Measurements from ENCODE around the gene GPC3. TPM values are rescaled to one million over a fixed set of nuclear protein-coding genes. Genes with fewer than 3 reads are reported as not detected.

GPC3 gene
- total and polyA plus RNA-seq, 4 donors, result 70.5 to 109 (median 76.3) TPM

DNA sequence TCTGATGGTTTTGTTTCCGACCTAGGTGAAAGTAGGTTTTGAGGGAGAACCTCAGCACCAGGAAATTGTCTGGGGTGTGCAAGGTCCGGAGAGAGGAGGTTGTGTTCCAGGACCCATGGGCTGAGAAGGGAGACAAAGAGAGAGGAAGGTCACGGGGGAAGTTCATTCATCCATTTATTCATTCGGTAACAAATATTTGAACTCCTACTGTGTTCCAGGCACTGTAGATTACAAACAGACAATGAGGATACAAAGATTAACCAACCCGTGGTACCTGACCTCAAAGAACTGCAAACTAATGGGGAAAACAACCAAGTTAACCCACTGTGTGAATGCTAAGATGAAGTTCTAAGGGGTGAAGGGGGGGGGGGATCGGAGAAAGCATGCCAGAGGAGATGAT is 1.8 kb upstream of the GPC3 start:
- Histone ChIP-seq H3K9me3 (ENCODE audit: control insufficient read depth, insufficient read depth, low read length) (peaks cover 4% of the 10 kb centered on the region), H3K4me1 (ENCODE audit: control insufficient read depth, insufficient read depth, low read length) (peaks cover 27% of the 10 kb centered on the region), H3K4me3 (ENCODE audit: low read depth, low read length) (no peak overlapping the region), H3K27me3 (ENCODE audit: control insufficient read depth, insufficient read depth, low read length) (peaks cover 16% of the 10 kb centered on the region), H3K36me3 (ENCODE audit: control insufficient read depth, insufficient read depth, low read length) (no peaks in the 10 kb centered on the region), H3K27ac (ENCODE audit: low read depth, low read length) (no peak overlapping the region)
- no peak for DNase-seq (ENCODE audit: low read depth in 4 of 6, low spot score in 6 of 6)
- 20% methylated on average over 1 of the region's 6 CpGs for WGBS (ENCODE audit: insufficient coverage)

- Histone ChIP-seq H3K9me3 (ENCODE audit: control insufficient read depth, insufficient read depth, low read length) (peaks cover 4% of the 10 kb centered on the region), H3K4me1 (ENCODE audit: control insufficient read depth, insufficient read depth, low read length) (peaks cover 27% of the 10 kb centered on the region), H3K36me3 (ENCODE audit: control insufficient read depth, insufficient read depth, low read length) (no peaks in the 10 kb centered on the region), H3K27me3 (ENCODE audit: control insufficient read depth, insufficient read depth, low read length) (peaks cover 16% of the 10 kb centered on the region), H3K4me3 (ENCODE audit: low read depth, low read length) (peak overlapping the region; percentile 32), H3K27ac (ENCODE audit: low read depth, low read length) (peak overlapping the region; percentile 6)
- WGBS (ENCODE audit: insufficient coverage), result 36% methylated on average over 13 of the region's 14 CpGs
- peak in 2 of 6 donors; percentile 18 to 40 for DNase-seq (ENCODE audit: low read depth in 4 of 6, low spot score in 6 of 6)
Measured at GRCh38 chrX:133985967-133986683, 731 bp upstream of the GPC3 start.

DNA sequence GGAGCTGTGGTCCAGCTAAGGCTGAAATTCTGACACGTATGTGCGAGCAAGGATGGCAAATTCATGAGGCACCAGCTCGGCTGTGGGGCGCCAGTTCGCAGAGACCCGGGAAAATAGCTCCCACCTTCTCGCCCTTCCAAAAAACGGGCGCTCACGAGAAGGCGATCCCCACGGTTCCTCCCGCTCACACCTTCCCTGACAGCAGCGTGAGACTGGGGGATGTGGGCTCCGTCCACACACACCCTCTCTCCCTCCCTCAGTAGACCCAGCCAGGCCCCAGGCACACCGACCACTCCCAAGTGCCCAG is 584 bp downstream of the GPC3 start:
- Histone ChIP-seq H3K36me3 (ENCODE audit: control insufficient read depth, insufficient read depth, low read length) (no peaks in the 10 kb centered on the region), H3K27ac (ENCODE audit: low read depth, low read length) (no peak overlapping the region), H3K9me3 (ENCODE audit: control insufficient read depth, insufficient read depth, low read length) (peaks cover 4% of the 10 kb centered on the region), H3K4me1 (ENCODE audit: control insufficient read depth, insufficient read depth, low read length) (peaks cover 27% of the 10 kb centered on the region), H3K4me3 (ENCODE audit: low read depth, low read length) (peak overlapping the region; percentile 42), H3K27me3 (ENCODE audit: control insufficient read depth, insufficient read depth, low read length) (peaks cover 16% of the 10 kb centered on the region)
- WGBS (ENCODE audit: insufficient coverage), result 28% methylated on average over 16 of the region's 16 CpGs
- no peak for DNase-seq (ENCODE audit: low read depth in 4 of 6, low spot score in 6 of 6)

GRCh38 chrX:133983974-133984845 is 1.2 kb downstream of the GPC3 start:
- peak overlapping the region; percentile 42 for H3K4me3 ChIP-seq (ENCODE audit: low read depth, low read length)
- WGBS (ENCODE audit: insufficient coverage), result 33% methylated on average over 34 of the region's 40 CpGs
- peak in 2 of 6 donors; percentile 3 to 21 for DNase-seq (ENCODE audit: low read depth in 4 of 6, low spot score in 6 of 6)
- peaks cover 4% of the 10 kb centered on the region for H3K9me3 ChIP-seq (ENCODE audit: control insufficient read depth, insufficient read depth, low read length)
- peaks cover 27% of the 10 kb centered on the region for H3K4me1 ChIP-seq (ENCODE audit: control insufficient read depth, insufficient read depth, low read length)
- no peaks in the 10 kb centered on the region for H3K36me3 ChIP-seq (ENCODE audit: control insufficient read depth, insufficient read depth, low read length)
- H3K27me3 ChIP-seq (ENCODE audit: control insufficient read depth, insufficient read depth, low read length), result peaks cover 16% of the 10 kb centered on the region
- H3K27ac ChIP-seq (ENCODE audit: low read depth, low read length), result peak overlapping the region; percentile 44

- Histone ChIP-seq H3K9me3 (ENCODE audit: control insufficient read depth, insufficient read depth, low read length) (peaks cover 4% of the 10 kb centered on the region), H3K27ac (ENCODE audit: low read depth, low read length) (peak overlapping the region; percentile 44), H3K27me3 (ENCODE audit: control insufficient read depth, insufficient read depth, low read length) (peaks cover 16% of the 10 kb centered on the region), H3K36me3 (ENCODE audit: control insufficient read depth, insufficient read depth, low read length) (no peaks in the 10 kb centered on the region), H3K4me3 (ENCODE audit: low read depth, low read length) (peak overlapping the region; percentile 42), H3K4me1 (ENCODE audit: control insufficient read depth, insufficient read depth, low read length) (peaks cover 27% of the 10 kb centered on the region)
- DNase-seq (ENCODE audit: low read depth in 4 of 6, low spot score in 6 of 6), result peak in 1 of 6 donors; percentile 46
- 25% methylated on average over 6 of the region's 8 CpGs for WGBS (ENCODE audit: insufficient coverage)
Measured at GRCh38 chrX:133983256-133983973, 2.0 kb downstream of the GPC3 start.

DNA sequence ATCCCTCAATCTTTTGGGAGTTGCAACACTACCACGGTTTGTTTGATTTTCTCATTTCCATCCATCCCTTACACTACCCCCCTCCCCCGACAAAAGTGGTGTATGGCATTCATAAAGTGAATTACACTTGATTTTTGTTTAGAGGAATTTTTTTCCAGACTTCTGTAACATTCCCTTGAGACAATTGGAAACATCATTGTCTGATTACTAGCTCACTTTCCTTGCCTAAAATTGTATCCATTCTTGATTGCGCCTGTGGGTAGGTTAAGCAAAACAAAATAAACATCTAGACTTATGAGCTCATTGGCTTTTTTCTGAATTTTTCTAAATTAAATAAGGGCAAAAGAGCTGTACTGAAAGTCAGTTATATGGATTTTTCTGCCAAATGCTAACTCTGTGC is 3.5 kb downstream of the GPC3 start:
- H3K36me3 ChIP-seq (ENCODE audit: control insufficient read depth, insufficient read depth, low read length), result no peaks in the 10 kb centered on the region
- no CpG with 5 or more reads among the region's 3 CpGs for WGBS (ENCODE audit: insufficient coverage)
- H3K9me3 ChIP-seq (ENCODE audit: control insufficient read depth, insufficient read depth, low read length), result peaks cover 4% of the 10 kb centered on the region
- no peak for DNase-seq (ENCODE audit: low read depth in 4 of 6, low spot score in 6 of 6)
- H3K4me1 ChIP-seq (ENCODE audit: control insufficient read depth, insufficient read depth, low read length), result peaks cover 27% of the 10 kb centered on the region
- no peak overlapping the region for H3K27ac ChIP-seq (ENCODE audit: low read depth, low read length)
- H3K27me3 ChIP-seq (ENCODE audit: control insufficient read depth, insufficient read depth, low read length), result peaks cover 14% of the 10 kb centered on the region
- H3K4me3 ChIP-seq (ENCODE audit: low read depth, low read length), result no peak overlapping the region

- Histone ChIP-seq H3K36me3 (ENCODE audit: control insufficient read depth, insufficient read depth, low read length) (no peaks in the 10 kb centered on the region), H3K9me3 (ENCODE audit: control insufficient read depth, insufficient read depth, low read length) (peaks cover 4% of the 10 kb centered on the region), H3K27me3 (ENCODE audit: control insufficient read depth, insufficient read depth, low read length) (peaks cover 11% of the 10 kb centered on the region), H3K4me3 (ENCODE audit: low read depth, low read length) (no peak overlapping the region), H3K27ac (ENCODE audit: low read depth, low read length) (no peak overlapping the region), H3K4me1 (ENCODE audit: control insufficient read depth, insufficient read depth, low read length) (peaks cover 25% of the 10 kb centered on the region)
- 78% methylated on average over 3 of the region's 5 CpGs for WGBS (ENCODE audit: insufficient coverage)
- DNase-seq (ENCODE audit: low read depth in 4 of 6, low spot score in 6 of 6), result no peak
Measured at GRCh38 chrX:133980832-133981588, 4.4 kb downstream of the GPC3 start.

DNA sequence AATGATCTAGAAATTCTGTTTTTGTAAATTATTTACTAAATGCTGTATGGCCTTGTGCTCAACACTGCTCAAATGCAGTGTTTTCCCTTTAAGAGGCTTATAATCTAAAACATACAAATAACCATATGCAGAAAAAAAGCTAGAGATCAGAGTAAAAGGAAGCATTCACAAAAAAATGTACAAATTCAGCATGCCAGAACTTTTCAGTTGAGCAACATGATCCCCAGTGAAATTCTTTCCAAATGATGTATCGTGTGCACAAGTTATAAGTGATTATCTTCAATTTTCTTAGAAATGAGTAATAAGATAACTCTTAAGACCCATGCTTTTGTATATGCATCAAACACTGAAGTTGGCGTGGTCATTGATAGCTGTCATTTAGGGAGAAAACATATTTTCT is 5.0 kb downstream of the GPC3 start:
- Histone ChIP-seq H3K36me3 (ENCODE audit: control insufficient read depth, insufficient read depth, low read length) (no peaks in the 10 kb centered on the region), H3K27me3 (ENCODE audit: control insufficient read depth, insufficient read depth, low read length) (peaks cover 9% of the 10 kb centered on the region), H3K27ac (ENCODE audit: low read depth, low read length) (no peak overlapping the region), H3K4me3 (ENCODE audit: low read depth, low read length) (no peak overlapping the region), H3K4me1 (ENCODE audit: control insufficient read depth, insufficient read depth, low read length) (peaks cover 22% of the 10 kb centered on the region), H3K9me3 (ENCODE audit: control insufficient read depth, insufficient read depth, low read length) (peaks cover 4% of the 10 kb centered on the region)
- DNase-seq (ENCODE audit: low read depth in 4 of 6, low spot score in 6 of 6), result no peak
- no CpG with 5 or more reads among the region's 2 CpGs for WGBS (ENCODE audit: insufficient coverage)

DNA sequence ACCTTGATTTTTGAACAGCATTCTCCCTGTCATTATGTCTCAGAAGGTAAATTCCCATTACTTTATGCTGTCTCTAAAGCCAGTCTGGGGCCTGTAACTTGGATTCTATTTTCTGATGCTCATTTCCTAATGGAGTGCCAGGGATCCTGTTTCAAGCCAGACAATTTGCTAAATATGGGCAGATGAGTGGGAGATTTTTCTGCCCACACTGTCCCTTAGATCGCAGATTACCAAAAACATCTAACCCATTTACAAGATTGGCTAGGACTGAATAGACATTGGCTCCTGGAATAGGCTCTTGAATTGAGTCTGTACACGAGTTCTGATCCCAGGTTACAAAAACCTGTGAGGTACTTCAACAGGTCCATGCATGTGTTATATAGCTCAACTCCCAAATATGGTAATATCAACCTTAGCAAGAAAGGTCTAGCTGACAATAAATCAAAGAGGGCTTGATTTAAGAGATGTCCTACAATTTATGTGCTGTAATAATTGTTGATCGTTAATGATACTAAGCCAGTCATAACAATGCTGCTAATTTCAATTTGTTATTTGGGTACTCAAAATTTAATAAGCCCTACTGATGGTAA is 5.7 kb downstream of the GPC3 start:
- DNase-seq (ENCODE audit: low read depth in 4 of 6, low spot score in 6 of 6), result no peak
- peaks cover 3% of the 10 kb centered on the region for H3K27me3 ChIP-seq (ENCODE audit: control insufficient read depth, insufficient read depth, low read length)

More for the DNA sequence above, 5.7 kb downstream of the GPC3 start:
- peaks cover 16% of the 10 kb centered on the region for H3K4me1 ChIP-seq (ENCODE audit: control insufficient read depth, insufficient read depth, low read length)
- no peak overlapping the region for H3K27ac ChIP-seq (ENCODE audit: low read depth, low read length)
- peaks cover 4% of the 10 kb centered on the region for H3K9me3 ChIP-seq (ENCODE audit: control insufficient read depth, insufficient read depth, low read length)
- no peak overlapping the region for H3K4me3 ChIP-seq (ENCODE audit: low read depth, low read length)
- H3K36me3 ChIP-seq (ENCODE audit: control insufficient read depth, insufficient read depth, low read length), result no peaks in the 10 kb centered on the region
- WGBS (ENCODE audit: insufficient coverage), result 25% methylated on average over 1 of the region's 3 CpGs

Data from spinal cord (tissue), 10 donors.